ENCODE results near the gene ARMC2.
"Not testable (repeated sequence)": the region's sequence is repeated elsewhere in the genome, so short reads cannot be mapped to it uniquely, and the experiment has no call there.

Gene ARMC2

DNA sequence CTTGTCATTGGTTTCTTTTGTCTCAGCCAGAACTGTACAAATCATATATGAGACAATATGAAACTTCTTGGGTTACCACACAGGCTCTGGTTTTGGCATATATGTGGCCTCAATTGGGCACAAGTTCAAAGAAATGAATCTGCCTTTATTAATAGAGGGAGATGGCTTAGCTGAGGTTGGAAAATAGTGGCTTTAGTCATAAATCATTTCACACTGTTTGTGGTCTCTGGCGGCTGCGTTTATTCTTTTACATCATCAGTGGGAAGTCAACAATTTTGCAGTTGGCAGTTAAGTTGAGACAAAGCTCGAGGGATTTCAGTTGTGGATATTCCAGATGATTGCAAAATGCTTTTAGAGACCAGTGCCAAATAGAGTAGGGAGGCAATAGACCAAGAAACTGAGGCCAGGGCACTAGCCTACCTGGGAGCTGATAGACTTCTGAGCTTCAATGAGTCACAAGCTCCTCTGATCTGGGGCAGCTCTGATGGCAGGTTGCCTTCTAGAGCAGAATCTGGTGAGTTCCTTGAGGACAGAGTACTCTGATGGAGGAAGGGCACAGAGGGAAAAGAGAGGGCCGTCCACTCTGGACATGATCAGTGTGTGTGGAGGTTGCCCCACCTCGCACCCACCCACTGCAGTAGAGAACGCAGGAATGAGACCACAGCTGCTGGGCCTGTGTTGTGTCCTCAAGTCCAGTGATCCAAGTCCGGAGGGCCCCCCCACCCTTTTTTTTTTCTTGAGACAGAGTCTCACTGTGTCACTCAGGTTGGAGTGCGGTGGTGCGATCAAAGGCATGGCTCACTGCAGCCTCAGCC lies 73.5 kb downstream of the ARMC2 start:
- DNase-seq (ENCODE audit: low read depth, low spot score), result peak; percentile 76
- in situ Hi-C loops (cut with HindIII; ENCODE audit: low sequenced_read_pairs), result no loop called here
- TF ChIP-seq, protein P1, sequence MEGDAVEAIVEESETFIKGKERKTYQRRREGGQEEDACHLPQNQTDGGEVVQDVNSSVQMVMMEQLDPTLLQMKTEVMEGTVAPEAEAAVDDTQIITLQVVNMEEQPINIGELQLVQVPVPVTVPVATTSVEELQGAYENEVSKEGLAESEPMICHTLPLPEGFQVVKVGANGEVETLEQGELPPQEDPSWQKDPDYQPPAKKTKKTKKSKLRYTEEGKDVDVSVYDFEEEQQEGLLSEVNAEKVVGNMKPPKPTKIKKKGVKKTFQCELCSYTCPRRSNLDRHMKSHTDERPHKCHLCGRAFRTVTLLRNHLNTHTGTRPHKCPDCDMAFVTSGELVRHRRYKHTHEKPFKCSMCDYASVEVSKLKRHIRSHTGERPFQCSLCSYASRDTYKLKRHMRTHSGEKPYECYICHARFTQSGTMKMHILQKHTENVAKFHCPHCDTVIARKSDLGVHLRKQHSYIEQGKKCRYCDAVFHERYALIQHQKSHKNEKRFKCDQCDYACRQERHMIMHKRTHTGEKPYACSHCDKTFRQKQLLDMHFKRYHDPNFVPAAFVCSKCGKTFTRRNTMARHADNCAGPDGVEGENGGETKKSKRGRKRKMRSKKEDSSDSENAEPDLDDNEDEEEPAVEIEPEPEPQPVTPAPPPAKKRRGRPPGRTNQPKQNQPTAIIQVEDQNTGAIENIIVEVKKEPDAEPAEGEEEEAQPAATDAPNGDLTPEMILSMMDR (IDR thresholded peaks at IDR 0.05; ENCODE audit: low read depth, low read length), result no peak
- no peak overlapping the region for H3K4me3 ChIP-seq (ENCODE audit: low read depth, low read length)

DNA sequence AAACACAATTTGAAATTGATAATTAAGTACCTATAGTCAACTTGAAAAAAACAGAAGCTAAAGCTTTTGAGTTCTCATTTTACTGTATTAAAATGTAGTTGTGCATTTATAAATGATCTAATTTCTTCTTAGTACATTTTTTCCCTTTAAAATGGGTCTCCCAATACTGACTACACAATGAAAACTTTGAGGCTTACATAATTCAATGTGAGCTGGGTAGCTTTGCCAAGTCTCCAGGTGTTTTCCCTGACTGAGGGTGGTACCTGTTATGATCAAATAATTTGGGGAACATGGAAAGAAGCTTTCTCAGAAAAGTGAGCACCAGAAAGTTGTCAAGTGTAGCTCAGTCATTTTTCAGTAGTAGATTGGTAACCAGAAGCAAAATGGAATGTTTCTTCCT lies 74.3 kb downstream of the ARMC2 start:
- TF ChIP-seq, protein P1 (IDR thresholded peaks at IDR 0.05; ENCODE audit: low read depth, low read length), result no peak
- DNase-seq (ENCODE audit: low read depth, low spot score), result no peak
- no peak overlapping the region for H3K4me3 ChIP-seq (ENCODE audit: low read depth, low read length)
- in situ Hi-C loops (cut with HindIII; ENCODE audit: low sequenced_read_pairs), result no loop called here

DNA sequence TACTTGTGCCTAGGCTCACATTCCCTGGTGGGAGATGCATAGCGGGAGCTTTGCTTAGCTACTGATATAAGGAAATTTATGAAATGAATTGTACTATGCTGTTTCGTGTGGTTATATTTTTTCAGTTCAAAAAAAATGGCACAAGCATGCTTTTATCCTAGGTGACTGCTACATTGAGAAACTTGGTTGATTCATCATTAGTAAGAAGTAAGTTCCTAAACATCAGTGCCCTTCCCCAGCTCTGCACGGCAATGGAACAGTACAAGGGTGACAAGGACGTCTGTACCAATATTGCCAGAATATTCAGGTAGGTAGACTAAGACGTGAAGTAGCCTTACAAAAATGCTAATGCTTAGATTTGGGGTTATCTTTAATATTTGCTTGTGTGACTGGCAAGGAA lies 79.7 kb downstream of the ARMC2 start:
- TF ChIP-seq, protein P1 (IDR thresholded peaks at IDR 0.05; ENCODE audit: low read depth, low read length), result no peak

DNA sequence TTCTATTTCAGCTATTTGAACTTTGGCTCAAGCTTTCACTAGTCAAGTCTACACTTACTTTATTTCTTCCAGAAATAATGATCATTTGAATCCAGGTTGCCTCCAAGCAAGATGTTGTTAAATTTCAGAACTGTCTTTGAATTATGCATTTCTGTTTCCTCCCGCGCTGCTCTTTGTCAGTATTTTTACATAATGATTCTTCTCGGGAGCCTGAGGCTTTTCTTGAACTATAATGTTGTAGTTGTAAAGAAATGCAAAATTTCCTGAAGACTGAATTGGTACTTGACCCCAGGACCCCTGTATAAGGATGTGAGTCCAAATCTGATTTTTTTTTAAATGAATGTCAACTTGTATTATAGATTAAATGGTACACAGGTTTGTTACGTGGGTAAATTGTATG lies 80.4 kb downstream of the ARMC2 start:
- no peak for DNase-seq (ENCODE audit: low read depth, low spot score)
- in situ Hi-C loops (cut with HindIII; ENCODE audit: low sequenced_read_pairs), result no loop called here
- TF ChIP-seq, protein P1 (IDR thresholded peaks at IDR 0.05; ENCODE audit: low read depth, low read length), result no peak

More for the DNA sequence above, 79.7 kb downstream of the ARMC2 start:
- no peak overlapping the region for H3K4me3 ChIP-seq (ENCODE audit: low read depth, low read length)
- DNase-seq (ENCODE audit: low read depth, low spot score), result no peak
- in situ Hi-C loops (cut with HindIII; ENCODE audit: low sequenced_read_pairs), result no loop called here

DNA sequence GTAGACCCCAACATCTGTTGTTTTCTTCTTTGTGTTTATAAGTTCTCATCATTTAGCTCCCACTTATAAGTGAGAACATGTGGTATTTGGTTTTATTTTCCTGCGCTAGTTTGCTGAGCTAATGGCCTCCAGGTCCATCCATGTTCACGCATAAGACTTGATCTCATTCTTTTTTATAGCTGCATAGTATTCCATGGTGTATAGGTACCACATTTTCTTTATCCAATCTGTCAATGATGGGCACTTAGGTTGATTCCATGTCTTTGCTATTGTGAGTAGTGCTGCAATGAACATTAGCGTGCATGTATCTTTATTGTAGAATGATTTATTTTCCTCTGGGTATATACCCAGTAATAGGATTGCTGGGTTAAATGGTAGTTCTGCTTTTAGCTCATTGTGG lies 82.9 kb downstream of the ARMC2 start:
- H3K4me3 ChIP-seq (ENCODE audit: low read depth, low read length); in situ Hi-C loops (cut with HindIII; ENCODE audit: low sequenced_read_pairs); DNase-seq (ENCODE audit: low read depth, low spot score): not testable (repeated sequence)

More for the DNA sequence above, 80.4 kb downstream of the ARMC2 start:
- H3K4me3 ChIP-seq (ENCODE audit: low read depth, low read length), result no peak overlapping the region

DNA sequence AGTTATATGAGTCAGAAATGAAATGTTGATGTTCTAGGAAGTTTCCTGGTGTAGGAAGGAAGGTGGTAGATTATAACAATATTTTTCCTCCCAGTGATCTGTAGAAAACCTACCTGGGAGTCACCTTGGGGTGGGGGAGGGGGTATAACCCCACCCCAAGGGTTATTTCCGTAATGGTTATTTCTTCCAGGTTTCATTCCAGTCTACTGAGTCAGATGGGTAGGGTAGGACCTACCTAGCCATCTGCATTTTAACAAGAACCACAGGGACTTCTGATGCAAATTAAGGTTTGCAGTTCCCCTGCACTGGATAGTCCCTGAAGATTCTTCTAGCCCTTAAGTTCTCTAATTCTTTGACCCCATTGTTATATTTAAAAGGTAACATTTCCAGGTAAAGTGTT lies 88.9 kb downstream of the ARMC2 start:
- in situ Hi-C loops (cut with HindIII; ENCODE audit: low sequenced_read_pairs), result no loop called here
- TF ChIP-seq, protein P1 (IDR thresholded peaks at IDR 0.05; ENCODE audit: low read depth, low read length), result no peak
- no peak overlapping the region for H3K4me3 ChIP-seq (ENCODE audit: low read depth, low read length)
- DNase-seq (ENCODE audit: low read depth, low spot score), result no peak

DNA sequence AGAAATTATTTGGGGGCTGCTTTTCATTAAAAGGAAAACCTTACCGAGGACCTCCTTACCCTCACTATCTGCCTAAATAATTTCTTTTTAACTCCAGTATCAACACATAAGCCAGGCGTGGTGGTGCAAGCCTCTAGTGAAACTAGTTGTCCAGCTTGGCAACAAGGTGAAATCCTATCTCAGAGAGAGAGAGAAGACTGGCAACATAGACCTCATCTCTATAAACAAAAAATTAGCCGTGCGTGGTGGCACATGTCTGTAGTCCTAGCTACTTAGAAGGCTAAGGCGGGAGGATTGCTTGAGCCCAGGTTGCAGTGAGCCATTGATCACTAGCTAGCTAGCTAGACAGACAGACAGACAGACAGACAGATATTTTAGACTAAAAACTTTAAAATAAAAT lies 92.5 kb downstream of the ARMC2 start:
- TF ChIP-seq, protein P1 (IDR thresholded peaks at IDR 0.05; ENCODE audit: low read depth, low read length), result no peak
- DNase-seq (ENCODE audit: low read depth, low spot score), result no peak
- in situ Hi-C loops (cut with HindIII; ENCODE audit: low sequenced_read_pairs), result no loop called here
- H3K4me3 ChIP-seq (ENCODE audit: low read depth, low read length), result no peak overlapping the region

Measured in astrocyte of the spinal cord (primary cell).